RCC 7860 (cell line): Measurements from ENCODE around the gene TEX2.
A peak's percentile ranks its signal among the peaks of the same experiment; 100 is the strongest.
"Not testable (repeated sequence)": the region's sequence is repeated elsewhere in the genome, so short reads cannot be mapped to it uniquely, and the experiment has no call there.

Source experiments
- DNase-seq: peaks from one replicate; pipeline ENCODE4 v3.0.0-alpha.2; 2015; ENCODE audit warnings: low spot score
- FAIRE-seq: peaks from 2 replicates; lab custom pipeline; 2012; peaks lifted over from hg19 to GRCh38; lab: Jason Lieb, UNC

Gene TEX2

GRCh38 chr17:64240741-64241347 is 22.2 kb downstream of the TEX2 start:
- no peak for FAIRE-seq
- no peak for DNase-seq

- DNase-seq (peak; percentile 19), FAIRE-seq (no peak)
These were observed 22.8 kb downstream of the TEX2 start for GRCh38 chr17:64240261-64240740.

GRCh38 chr17:64238449-64238848 is 24.6 kb downstream of the TEX2 start:
- not testable (repeated sequence) for DNase-seq, FAIRE-seq

GRCh38 chr17:64236827-64237403 is 26.1 kb downstream of the TEX2 start:
- FAIRE-seq (no peak), DNase-seq (no peak)

- DNase-seq (no peak), FAIRE-seq (no peak)
These were observed 28.1 kb downstream of the TEX2 start for GRCh38 chr17:64234961-64235360.

- no peak for FAIRE-seq
These were observed 30.4 kb downstream of the TEX2 start for GRCh38 chr17:64232466-64233262.

GRCh38 chr17:64231567-64232141 is 31.4 kb downstream of the TEX2 start:
- DNase-seq: no peak
- FAIRE-seq: no peak

More at GRCh38 chr17:64232466-64233262, 30.4 kb downstream of the TEX2 start:
- DNase-seq: no peak

GRCh38 chr17:64230791-64231408 is 32.2 kb downstream of the TEX2 start:
- DNase-seq (no peak), FAIRE-seq (no peak)

- DNase-seq (no peak), FAIRE-seq (no peak)
These were observed 33.0 kb downstream of the TEX2 start for GRCh38 chr17:64229815-64230728.

GRCh38 chr17:64226132-64226531 is 36.9 kb downstream of the TEX2 start:
- FAIRE-seq: no peak

GRCh38 chr17:64225410-64225809 is 37.6 kb downstream of the TEX2 start:
- DNase-seq (no peak), FAIRE-seq (no peak)

More at GRCh38 chr17:64226132-64226531, 36.9 kb downstream of the TEX2 start:
- DNase-seq: no peak

- no peak for FAIRE-seq
- DNase-seq: no peak
These were observed 39.0 kb downstream of the TEX2 start for GRCh38 chr17:64223931-64224629.

- no peak for DNase-seq
- FAIRE-seq: no peak
These were observed 39.8 kb downstream of the TEX2 start for GRCh38 chr17:64223283-64223682.

GRCh38 chr17:64221679-64222078 is 41.4 kb downstream of the TEX2 start:
- FAIRE-seq: no peak
- no peak for DNase-seq

- FAIRE-seq, DNase-seq: not testable (repeated sequence)
These were observed 42.5 kb downstream of the TEX2 start for GRCh38 chr17:64220604-64221003.

GRCh38 chr17:64219571-64219970 is 43.5 kb downstream of the TEX2 start:
- FAIRE-seq: no peak

GRCh38 chr17:64218066-64218465 is 45.0 kb downstream of the TEX2 start:
- FAIRE-seq (no peak), DNase-seq (no peak)

More at GRCh38 chr17:64219571-64219970, 43.5 kb downstream of the TEX2 start:
- no peak for DNase-seq

- no peak for DNase-seq
- FAIRE-seq: no peak
These were observed 45.8 kb downstream of the TEX2 start for GRCh38 chr17:64217249-64217691.
